HG03378 (cell line): ENCODE data around the gene SOS2.
"Not testable (repeated sequence)": the region's sequence is repeated elsewhere in the genome, so short reads cannot be mapped to it uniquely, and the experiment has no call there.

Source experiments
- ATAC-seq: cut with Tn5 transposase; IDR thresholded peaks from one replicate; pipeline ENCODE4 v1.9.1; 2021; ENCODE audit warnings: mild to moderate bottlenecking, moderate library complexity; ENCODE audit not compliant: unreplicated experiment

The SOS2 gene

DNA sequence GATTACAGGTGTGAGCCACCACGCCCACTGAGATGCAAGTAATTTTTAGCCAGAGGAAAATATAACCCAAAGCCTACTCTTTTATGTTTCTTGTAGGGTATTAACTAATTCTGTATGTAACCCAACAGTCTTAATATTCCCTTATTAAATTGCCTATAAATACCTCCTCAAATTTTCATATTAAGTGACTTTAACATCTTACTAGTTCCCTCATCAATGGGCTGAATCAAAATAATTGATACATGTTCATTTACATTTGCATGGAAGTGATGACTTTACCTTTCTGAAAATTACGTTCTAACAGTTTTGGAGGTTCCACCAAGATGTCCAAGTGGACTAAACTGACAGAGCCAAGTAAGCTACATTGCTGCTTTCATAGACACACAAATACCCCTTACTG is 3.1 kb downstream of the SOS2 start:
- no peak for ATAC-seq

GRCh38 chr14:50225974-50226297 is 5.4 kb downstream of the SOS2 start:
- ATAC-seq: no peak

DNA sequence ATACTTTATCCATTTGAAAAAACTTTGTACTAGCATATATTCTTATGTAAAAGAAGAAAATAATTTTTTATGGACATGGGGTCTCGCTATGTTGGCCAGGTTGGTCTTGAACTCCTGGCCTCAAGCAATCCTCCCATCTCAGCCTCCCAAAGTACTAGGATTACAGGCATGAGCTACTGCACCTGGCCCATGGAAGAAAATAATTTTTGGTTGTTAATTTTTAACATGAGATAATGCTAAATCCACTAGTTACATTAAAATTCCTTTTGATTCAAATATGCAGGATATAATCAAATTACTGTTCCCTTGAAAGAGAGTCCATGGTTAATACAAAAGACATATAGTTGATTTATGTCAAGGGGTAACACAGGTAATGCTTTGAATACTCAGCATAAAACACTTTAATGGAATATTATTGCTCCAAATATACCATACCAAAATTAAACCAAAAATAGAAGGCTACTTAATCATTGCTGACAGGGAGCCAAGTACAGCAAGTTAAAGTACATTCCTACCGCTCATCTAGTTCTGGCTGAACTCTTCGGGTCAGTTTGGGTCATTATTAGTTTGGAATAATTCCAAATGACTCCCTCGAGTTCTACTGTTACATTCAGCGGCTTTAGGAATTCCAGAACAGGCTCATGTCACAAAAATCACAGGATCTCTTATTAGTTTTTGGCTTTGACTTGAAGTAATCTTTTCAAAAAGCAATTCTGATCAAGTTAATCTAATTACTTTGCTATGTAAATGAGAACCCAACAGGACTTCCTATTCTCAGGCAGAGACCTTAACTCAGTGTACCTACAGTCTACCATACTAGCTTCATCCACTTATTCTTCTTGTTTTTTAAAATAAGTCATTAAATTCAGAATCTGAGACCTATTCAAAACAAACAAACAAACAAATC is 6.1 kb downstream of the SOS2 start:
- ATAC-seq: no peak

GRCh38 chr14:50222055-50222613 is 9.2 kb downstream of the SOS2 start:
- ATAC-seq: no peak

GRCh38 chr14:50218501-50218900 is 12.9 kb downstream of the SOS2 start:
- no peak for ATAC-seq

- no peak for ATAC-seq
These were observed 16.0 kb downstream of the SOS2 start for GRCh38 chr14:50215416-50215815.

- no peak for ATAC-seq
These were observed 17.6 kb downstream of the SOS2 start for GRCh38 chr14:50213795-50214194.

- ATAC-seq: no peak
These were observed 18.7 kb downstream of the SOS2 start for GRCh38 chr14:50212726-50213125.

DNA sequence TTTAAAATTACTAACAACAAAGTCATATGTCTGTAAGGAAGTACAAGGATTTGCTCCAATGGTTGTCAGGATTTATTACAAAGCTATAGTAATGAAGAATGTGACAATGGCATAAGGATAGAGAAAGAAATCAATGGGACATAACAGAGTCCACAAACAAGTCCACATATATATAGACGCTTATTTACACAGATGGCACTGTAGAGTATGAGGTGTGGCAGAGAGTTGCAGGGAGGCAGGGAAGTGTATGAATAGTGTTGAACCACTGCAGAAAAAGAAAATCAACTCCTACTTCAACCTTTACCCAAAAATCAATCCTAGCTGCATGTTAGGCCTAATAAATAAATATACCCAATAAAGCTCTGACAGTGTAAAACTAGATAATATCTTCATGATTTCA is 21.3 kb downstream of the SOS2 start:
- ATAC-seq: no peak

GRCh38 chr14:50198499-50198898 is 32.9 kb downstream of the SOS2 start:
- ATAC-seq: no peak

- ATAC-seq: no peak
These were observed 39.9 kb downstream of the SOS2 start for GRCh38 chr14:50191499-50191898.

GRCh38 chr14:50186107-50186506 is 45.3 kb downstream of the SOS2 start:
- no peak for ATAC-seq

DNA sequence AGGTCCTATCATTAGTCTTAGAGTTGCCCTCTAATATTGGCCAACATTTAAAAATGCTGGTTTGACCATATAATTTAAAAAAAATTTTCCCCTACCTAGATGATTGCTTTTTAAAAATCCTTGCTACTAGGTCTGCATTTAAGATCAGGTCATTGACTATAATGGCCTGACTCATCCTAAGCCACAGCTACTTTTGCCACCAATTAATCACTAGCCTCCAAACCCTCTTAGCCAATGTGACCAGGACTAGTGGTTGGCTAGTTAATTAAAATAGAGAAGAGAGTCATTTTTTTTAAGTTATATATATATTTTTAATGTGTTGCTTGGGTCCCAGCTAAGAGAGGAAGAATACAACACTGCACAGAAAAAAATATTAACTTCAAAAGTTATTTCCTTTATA is 57.5 kb downstream of the SOS2 start:
- no peak for ATAC-seq

- ATAC-seq: no peak
These were observed 59.5 kb downstream of the SOS2 start for GRCh38 chr14:50171895-50172294.

GRCh38 chr14:50167381-50167780 is 64.0 kb downstream of the SOS2 start:
- ATAC-seq: not testable (repeated sequence)

DNA sequence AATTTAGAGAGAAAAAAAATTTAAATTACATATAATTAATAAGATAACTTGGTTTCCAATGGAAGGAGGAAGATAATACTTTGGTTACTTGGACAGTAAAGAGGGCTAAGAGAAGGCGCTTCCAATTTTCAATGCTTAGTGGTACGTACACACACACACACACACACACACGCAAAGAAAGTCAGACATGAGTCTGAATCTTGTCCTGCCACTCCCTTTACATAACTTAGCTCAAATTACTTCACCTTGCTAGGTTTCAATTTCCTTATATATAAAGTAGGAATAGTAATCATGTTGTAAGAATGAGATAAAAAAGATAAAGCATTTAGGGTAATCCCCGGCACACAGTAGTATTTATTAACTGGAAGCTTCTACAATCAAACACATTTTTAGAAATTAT is 75.3 kb downstream of the SOS2 start:
- ATAC-seq: no peak

DNA sequence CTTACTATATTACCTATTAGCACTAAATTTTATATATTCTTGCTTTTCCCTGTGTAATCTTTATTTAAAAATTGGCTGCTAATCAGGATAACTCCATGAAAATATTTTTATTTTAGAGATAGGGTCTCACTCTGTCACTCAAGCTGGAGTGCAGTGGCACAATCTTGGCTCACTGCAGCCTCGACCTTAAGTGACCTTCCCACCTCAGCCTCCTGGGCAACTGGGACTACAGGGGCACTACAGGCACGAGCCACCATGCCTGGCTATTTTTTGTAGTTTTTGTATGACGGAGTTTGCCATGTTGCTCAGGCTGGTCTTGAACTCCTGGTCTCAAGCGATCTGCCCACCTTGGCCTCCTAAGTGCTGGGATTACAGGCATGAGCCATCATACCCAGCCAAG is 82.6 kb downstream of the SOS2 start:
- ATAC-seq: no peak

DNA sequence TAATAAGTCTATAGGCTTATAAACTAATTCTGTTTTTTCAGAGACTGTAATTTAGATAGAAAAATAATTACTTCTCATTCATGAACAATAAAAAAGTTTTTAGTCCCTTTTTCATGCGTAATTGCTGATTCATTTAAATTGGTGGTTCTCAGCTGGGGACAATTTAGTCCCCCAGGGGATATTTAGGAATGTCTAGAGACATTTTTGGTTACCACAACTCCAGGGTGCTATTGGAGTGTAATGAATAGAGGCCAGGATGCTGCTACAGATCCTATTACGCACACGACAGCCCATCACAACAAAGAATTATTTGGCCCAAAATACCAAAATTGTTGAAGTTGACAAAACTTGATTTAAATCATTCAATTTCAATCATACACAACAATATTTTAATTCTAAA is 92.2 kb downstream of the SOS2 start:
- no peak for ATAC-seq

GRCh38 chr14:50127802-50128201 is 103.6 kb downstream of the SOS2 start:
- ATAC-seq: no peak

GRCh38 chr14:50123062-50123461 is 108.3 kb downstream of the SOS2 start:
- no peak for ATAC-seq

GRCh38 chr14:50122291-50122690 is 109.1 kb downstream of the SOS2 start:
- ATAC-seq: no peak

- ATAC-seq: no peak
These were observed 109.9 kb downstream of the SOS2 start for GRCh38 chr14:50121486-50121885.

DNA sequence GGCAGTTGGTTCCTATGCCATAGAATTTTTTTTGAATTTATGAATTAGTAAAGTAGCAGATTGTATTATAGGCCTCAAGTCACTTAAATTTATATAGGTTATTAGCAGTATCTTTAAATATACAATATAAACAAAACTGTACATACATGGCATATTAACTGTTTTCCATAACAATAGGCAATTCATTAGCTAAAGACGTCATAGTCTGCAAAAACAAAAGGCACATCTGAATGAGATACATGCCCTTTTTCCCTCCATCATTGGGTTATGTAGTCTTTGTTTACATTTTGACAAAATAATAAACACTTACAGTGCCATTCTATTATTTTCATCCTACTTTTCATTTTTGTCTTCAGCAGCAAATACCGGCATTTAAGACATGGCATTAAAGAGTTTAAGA is 113.9 kb downstream of the SOS2 start:
- no peak for ATAC-seq
